SW 1271 (cell line): ENCODE measurements around the gene TAS2R50.
A peak's percentile ranks its signal among the peaks of the same experiment; 100 is the strongest.

Source experiments
- DNase-seq, 2 experiments: peaks; one replicate each; lab custom pipeline; 2025; lab: John Stamatoyannopoulos, UW

Gene TAS2R50

DNA sequence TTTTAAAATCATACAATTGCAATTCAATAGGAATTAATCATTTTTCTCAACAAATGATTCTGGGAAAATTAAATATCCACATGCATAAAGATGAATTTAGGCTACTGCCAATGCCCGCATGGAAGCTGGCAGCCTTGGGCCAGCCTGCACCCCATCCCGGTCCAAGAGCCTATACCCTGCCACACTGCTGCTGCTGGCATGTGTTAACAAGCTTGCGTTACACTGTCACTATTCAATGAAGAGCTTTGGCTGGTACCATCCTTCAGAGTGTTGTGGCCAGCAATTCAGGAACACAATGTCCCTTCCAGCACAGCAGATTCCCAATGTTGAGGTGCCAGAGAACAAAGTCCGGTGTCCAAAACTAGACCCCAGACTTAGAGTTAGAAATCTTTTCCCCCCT is 34.1 kb downstream of the TAS2R50 start:
- no peak for DNase-seq

GRCh38 chr12:10943167-10943566 is 43.5 kb downstream of the TAS2R50 start:
- DNase-seq, result no peak

DNA sequence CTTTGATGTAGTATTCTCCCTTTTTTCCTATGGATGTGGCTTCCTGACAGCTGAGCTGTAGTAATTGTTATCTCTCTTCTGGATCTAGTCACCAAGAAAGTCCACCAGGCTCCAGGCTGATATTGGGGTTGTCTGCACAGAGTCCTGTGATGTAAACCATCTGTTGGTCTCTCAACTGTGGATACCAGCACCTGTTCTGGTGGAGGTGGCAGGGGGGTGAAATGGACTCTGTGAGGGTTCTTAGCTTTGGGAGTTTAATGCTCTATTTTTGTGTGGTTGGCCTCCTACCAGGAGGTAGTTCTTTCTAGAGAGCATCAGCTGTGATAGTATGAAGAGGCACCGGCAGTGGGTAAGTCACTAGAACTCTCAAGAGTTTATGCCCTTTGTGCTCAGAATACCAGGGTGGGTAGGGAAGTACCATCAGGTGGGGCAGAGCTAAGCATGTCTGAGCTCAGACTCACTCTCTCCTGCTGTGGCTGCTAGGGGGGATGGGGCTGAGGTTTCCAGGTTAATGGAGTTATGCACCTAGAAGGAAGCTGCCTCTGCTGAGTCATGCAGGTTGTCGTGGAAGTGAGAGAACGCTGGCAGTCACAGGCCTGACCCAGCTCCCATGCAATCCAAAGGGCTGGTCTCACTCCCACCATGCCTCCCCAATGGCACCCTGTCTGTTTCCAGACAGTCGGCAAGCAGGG is 44.6 kb downstream of the TAS2R50 start:
- peak in 1 of 2 experiments; percentile 34 for DNase-seq

- DNase-seq, result no peak
Measured at GRCh38 chr12:10941369-10941768, 45.3 kb downstream of the TAS2R50 start.

DNA sequence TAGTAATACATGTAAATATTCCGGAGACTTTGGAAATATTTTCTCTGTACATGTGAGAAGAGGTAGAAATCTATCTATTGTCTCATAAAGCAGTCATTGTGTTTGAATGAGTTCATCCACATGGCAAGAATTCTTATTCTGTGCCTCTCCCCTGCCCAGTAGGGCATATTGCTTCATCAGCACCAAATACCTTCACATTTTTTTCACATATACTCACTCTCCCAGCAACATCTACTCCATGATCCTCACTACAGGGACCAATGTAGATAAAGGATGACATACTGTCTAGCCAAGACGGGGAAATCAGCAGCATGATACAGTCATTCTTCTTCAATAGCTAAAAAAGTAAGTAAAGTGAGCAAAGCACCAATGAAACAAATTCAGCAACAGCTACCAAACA is 46.3 kb downstream of the TAS2R50 start:
- peak in 1 of 2 experiments; percentile 24 for DNase-seq

GRCh38 chr12:10939163-10939562 is 47.5 kb downstream of the TAS2R50 start, which contains the start of gene TAS2R14:
TSS of gene TAS2R14 (minus strand) at chr12:10939263. CDS start at chr12:10939207, 56 bp downstream.
- DNase-seq, result no peak

DNA sequence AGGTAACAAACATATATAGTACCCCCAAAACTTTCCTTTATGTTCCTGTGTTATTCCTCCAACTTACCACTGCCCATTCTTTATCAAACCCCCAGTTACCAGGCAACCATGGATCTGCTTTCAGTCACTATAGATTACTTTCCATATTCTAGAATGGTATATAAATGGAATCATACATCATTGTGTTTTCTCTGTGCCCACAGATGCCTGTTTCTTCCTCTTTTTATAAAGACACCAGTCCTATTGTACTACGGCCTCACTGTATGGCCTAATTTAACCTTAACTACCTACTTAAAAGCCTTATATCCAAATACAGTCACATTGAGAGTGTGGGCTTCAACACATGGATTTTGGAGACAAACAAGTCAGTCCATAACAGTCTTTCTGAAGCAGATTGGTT is 50.2 kb downstream of the TAS2R50 start:
- no peak for DNase-seq
